Kidney tubule cell (primary cell): ENCODE results near the gene CPT1C.
A peak's percentile ranks its signal among the peaks of the same experiment; 100 is the strongest.

Experiments
- DNase-seq: peaks from one replicate; pipeline ENCODE4 v3.0.0-alpha.2; 2018; ENCODE audit warnings: low spot score

Gene CPT1C

GRCh38 chr19:49681830-49682229 is 9.1 kb upstream of the CPT1C start:
- DNase-seq: no peak

DNA sequence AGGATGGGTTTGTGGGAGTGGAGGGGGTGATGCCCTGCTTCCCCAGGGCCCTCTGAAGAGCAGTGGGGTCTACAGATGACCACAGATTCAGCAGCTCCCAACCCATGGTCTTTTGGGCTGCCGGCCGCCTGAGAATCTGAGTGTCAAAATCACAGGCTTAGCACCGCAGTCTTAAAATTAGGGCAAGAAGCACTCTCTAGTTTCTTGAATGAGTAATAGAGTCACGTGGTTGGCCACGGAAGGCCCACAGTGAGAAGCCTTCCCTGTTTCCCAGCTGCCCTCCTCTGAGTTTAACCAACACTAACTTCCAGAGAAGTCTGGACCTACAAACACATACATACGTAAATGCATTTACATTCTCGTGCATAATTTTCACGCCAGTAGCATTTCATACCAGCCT is 8.6 kb upstream of the CPT1C start:
- no peak for DNase-seq

- no peak for DNase-seq
Measured at GRCh38 chr19:49683814-49684250, 7.1 kb upstream of the CPT1C start.

GRCh38 chr19:49684251-49684982 is 6.5 kb upstream of the CPT1C start:
- DNase-seq: no peak

DNA sequence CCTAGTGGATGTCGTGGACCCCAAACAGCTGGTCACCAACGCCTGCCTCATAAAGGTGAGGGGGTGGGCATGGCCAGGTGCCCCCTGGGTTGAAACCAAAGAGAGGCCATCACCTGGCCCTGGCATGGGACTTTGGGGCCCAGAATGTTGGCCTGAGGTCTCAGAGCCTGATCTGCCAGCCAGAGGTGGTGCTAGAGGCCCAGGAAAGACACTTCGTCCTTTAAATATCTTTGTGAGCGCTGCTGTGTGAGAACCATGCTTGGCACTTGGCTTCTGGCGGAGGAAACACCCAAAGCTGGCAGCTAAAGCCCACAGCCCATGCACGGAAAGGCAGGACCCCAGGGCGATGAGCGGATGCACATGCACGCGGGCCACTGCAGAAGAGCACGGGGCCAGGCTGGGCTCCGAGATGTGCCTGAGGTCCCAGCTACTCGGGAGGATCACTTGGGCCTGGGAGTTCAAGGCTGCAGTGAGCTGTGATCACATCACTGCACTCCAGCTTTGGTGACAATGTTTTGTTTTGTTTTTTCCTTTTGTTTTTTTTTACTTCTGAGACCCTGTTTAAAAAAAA is 5.8 kb upstream of the CPT1C start:
- no peak for DNase-seq

GRCh38 chr19:49685845-49686332 is 5.0 kb upstream of the CPT1C start:
- DNase-seq: no peak

- no peak for DNase-seq
Measured at GRCh38 chr19:49686503-49687088, 4.3 kb upstream of the CPT1C start.

DNA sequence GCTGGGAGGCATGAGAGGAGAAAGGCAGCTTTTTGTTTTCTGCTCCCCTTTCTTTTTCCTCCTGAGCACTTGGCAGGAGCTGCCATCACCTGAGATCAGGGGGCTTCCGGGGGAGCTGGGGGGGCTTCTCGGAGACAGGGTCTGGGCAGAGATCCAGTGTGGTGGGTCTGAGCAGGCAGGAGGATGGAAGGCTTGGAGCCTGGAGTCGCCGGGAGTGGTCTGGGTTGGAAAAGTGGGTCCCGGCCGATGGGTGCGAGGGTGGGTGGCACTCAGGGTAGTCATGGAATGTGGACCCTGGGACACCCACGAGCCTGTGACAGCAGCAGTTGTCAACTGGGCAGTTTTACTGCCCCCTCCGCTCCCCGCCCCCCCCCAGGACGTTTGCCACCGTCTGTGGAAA is 3.8 kb upstream of the CPT1C start:
- DNase-seq: no peak

- no peak for DNase-seq
Measured at GRCh38 chr19:49687566-49688316, 3.2 kb upstream of the CPT1C start.

GRCh38 chr19:49688531-49689132 is 2.3 kb upstream of the CPT1C start:
- no peak for DNase-seq

GRCh38 chr19:49689133-49690078 is 1.5 kb upstream of the CPT1C start, which contains the start of gene ADM5:
TSS of gene ADM5 (plus strand) at chr19:49689594. CDS start at chr19:49689838, 244 bp downstream.
- DNase-seq: peak; percentile 55

- DNase-seq: no peak
Measured at GRCh38 chr19:49690079-49690655, 749 bp upstream of the CPT1C start.

- peak; percentile 37 for DNase-seq
Measured at GRCh38 chr19:49691243-49692146, 579 bp downstream of the CPT1C start.

DNA sequence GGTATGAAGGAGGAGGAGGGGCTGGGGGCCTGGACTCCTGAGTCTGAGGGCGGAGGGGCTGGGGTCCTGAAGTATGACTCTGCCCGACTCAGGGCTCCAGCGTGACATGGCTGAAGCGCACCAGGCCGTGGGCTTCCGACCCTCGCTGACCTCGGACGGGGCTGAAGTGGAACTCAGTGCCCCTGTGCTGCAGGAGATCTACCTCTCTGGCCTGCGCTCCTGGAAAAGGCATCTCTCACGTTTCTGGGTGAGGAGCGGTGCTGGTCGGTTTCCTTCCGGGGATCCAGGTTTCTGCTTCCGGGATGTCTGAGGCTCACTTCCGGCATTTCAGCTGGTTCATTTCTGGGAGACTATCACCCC is 1.2 kb downstream of the CPT1C start:
- DNase-seq: no peak

DNA sequence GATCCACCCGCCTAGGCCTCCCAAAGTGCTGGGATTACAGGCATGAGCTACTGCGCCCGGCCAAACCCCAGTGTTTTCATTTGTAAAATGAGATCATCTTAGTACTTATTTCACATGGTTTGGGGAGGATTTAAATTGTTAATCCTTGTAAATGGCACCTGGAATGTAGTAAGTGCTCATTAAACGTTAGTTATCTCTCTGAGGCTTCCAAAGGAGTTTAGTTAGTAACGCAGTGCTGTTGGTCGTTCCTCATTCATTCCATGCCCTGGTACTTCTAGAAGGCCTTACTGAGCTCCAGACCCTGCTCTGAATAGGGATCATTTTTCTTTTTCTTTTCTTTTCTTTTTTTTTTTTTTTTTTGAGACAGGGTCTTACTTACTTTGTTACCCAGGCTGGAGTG is 5.2 kb downstream of the CPT1C start:
- no peak for DNase-seq

GRCh38 chr19:49696865-49697264 is 5.9 kb downstream of the CPT1C start:
- DNase-seq: no peak

- no peak for DNase-seq
Measured at GRCh38 chr19:49699364-49699763, 8.4 kb downstream of the CPT1C start.

DNA sequence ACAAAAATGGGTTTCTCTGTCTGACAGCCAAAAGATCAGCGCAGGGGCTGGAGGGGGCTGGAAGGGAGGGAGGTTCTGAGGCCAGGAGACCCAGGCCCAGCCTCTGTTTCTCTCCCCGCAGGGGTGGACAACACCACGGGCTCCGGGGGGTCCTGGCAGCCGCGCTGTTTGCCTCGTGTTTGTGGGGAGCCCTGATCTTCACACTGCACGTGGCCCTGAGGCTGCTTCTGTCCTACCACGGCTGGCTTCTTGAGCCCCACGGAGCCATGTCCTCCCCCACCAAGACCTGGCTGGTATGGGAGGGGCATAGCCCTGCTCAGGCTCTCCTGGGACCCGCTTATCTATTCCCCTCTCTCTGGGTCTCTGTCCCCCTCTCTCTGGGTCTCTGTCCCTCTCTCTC is 9.6 kb downstream of the CPT1C start:
- no peak for DNase-seq

DNA sequence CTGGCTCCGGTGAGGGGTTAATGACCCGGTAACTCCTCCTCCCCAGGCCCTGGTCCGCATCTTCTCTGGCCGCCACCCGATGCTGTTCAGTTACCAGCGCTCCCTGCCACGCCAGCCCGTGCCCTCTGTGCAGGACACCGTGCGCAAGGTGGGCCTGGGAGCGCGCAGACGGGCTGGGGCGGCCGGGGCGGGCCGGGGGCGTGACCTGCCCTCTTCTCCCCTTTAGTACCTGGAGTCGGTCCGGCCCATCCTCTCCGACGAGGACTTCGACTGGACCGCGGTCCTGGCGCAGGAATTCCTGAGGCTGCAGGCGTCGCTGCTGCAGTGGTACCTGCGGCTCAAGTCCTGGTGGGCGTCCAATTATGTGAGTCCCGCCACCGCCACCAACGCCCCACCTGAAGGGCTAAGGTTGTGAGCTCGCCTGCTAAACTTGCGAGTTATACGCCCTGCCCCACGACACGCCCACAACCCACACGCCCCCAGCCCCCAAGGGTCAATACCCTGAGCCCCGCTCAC is 10.4 kb downstream of the CPT1C start:
- DNase-seq: no peak
